HG02571 (cell line): ENCODE data around the gene ATP11A.
A peak's percentile ranks its signal among the peaks of the same experiment; 100 is the strongest.
"Not testable (repeated sequence)": the region's sequence is repeated elsewhere in the genome, so short reads cannot be mapped to it uniquely, and the experiment has no call there.

ENCODE experiments used
- ATAC-seq: cut with Tn5 transposase; IDR thresholded peaks from one replicate; pipeline ENCODE4 v1.9.1; 2021; ENCODE audit warnings: mild to moderate bottlenecking, moderate library complexity; ENCODE audit not compliant: unreplicated experiment

Gene ATP11A

DNA sequence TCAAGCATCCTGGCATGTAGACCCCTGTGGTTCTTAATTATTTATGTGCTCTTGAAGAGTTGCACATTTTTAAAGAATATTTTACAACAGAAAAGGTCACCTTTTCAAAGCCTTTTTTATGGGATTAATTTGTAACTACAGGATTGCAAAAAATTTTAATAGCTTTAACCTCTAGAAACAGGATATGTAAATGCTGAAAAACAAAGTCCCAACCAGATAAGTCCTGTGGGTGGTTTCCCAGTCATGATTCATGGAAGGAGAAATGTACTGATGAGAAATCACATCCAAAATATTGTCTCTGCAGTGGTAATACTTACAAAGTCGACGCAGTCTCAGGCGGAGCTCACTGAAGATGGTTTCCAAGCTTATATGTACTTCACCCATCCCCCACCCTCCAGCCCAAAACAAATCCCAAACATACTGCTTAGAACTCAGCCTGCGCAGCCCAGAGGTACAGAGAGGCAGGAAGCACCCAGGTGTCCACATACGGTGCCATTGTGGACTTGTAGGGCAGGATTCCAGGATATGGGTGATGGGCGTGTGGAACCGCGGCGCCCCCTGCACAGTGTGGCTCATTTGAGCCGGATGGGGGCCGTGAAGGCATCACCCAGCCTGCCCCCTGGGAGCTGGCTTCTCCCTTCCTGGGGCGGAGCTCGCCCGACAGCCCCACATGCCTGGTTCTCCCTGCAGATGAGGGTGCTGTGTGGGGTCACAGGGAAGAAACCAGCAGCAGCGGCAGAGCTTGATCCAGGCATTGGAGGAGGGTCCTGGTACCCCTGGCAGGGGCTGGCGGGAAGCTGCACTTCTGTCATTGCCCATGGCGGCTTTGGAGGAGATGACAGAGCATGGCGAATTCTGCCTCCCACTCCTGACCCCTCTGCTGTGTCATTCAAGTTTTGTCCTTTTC lies 101.2 kb downstream of the ATP11A start:
- no peak for ATAC-seq

- ATAC-seq, result no peak
These were observed 102.0 kb downstream of the ATP11A start for GRCh38 chr13:112791663-112792440.

DNA sequence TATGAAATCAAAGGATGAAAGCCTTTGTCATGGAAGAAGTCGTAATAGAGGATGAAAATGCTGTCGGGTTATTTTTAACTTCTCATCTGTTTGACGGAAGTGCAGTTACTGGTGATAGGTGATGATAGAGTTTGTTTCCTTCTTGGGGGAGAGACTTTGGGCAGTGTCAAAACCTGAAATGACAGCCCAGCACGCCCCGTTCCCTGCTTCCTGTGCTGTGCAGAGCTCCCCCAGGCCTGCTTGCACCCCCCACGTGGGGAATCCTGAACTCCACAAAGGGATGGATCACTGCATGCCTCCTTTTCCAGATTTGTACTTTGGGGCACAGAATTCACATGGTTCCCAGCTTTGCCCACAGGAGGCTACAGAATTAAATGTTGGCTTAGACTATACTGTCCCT lies 102.7 kb downstream of the ATP11A start:
- ATAC-seq, result no peak

DNA sequence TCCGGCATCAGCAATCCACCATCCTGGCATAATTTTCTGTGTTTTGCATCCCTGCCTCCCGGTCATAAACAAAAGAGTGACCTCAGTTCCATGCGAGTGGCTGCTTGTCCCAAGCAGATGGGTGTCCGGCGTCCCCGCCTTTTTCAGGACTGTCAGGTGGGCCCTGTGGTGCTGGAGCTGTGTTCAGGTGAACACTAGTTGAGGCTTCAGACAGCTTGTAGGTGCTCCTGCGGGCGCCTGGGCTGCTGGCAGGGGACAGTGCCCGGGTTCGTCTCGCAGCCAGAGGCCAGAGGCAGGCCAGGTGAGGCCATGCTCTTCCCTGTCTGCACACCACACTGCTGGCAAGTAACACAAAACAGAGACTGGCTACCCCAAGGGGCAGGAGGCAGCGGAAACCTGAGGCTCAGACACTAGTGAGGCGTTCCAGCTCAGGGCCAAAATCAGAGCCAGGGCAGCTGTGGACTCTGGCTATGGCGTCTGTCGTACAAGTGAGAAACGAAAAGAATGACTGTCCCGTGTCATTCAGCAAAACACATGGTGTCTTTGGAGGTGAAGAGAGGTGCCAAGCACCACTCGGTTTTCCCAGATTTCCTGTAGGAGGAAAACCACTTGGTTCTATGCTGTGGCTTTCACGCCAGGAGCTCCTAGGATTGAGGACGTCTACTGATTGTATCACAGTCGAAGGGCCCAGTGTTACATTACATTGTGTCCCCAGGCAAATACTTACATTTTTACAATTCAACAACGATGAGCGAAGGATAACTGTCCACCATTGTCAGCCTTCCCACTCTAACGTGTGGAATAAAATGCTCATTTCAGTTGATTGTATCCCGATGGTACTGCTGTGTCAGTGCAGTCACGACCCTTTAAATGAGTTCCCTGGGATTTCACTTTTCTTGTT lies 104.0 kb downstream of the ATP11A start:
- ATAC-seq, result no peak

GRCh38 chr13:112795277-112795676 lies 105.4 kb downstream of the ATP11A start:
- ATAC-seq, result no peak

- ATAC-seq, result no peak
These were observed 106.5 kb downstream of the ATP11A start for GRCh38 chr13:112796190-112796915.

DNA sequence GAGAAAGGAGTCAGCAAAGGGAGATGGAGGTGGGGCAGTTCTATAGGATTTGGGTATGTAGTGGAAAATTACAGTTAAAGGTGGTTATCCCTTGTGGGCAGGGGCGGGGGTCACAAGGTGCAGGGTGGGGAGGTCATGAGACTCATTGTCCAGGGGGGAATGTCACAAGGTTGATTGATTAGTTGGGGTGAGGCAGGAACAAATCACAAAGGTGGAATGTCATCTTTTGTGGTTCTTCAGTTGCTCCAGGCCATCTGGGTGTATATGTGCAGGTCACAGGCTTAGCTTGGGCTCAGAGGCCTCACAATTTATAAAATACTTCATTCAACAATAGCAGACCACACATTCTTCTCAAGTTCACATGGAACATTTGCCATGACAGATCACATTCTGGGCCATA lies 109.6 kb downstream of the ATP11A start:
- ATAC-seq, result no peak

DNA sequence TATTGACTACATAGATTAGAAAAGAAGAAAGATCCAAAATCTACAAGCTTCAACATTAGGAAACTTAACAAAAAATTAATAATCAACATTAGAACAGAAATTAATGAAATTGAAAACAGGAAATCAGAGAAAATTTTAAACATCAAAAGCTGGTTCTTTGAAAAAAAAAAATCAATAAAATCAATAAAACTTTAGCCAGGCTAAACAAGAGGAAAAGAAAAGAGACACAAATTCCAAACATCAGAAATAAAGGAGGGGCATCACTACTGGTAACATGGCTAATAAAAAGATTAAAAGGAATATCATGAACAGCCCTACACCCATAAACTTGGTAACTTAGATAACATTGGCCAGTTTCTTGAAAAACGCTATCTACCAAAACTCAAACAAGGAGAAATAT lies 110.2 kb downstream of the ATP11A start:
- ATAC-seq, result no peak

- ATAC-seq, result not testable (repeated sequence)
These were observed 111.0 kb downstream of the ATP11A start for GRCh38 chr13:112800807-112801206.

DNA sequence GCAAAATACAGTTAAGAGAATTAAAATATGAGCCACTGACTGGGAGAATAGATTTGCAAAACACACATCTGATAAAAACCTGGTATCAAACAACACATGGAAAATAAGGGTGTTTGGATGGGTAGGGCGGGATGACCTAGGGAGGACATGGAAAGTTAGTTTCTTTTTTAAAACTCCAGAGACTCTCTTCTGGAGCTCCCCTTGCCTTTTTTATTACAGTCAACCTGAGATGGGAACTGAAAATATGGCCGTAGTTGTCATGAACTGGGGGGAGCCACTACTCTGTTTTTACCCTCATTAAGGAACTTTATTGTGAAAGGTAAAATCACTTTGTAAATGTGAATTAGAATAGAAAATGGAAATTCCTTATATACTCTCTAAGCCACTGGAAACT lies 113.0 kb downstream of the ATP11A start:
- ATAC-seq, result peak; percentile 43

- ATAC-seq, result peak; percentile 71
These were observed 113.6 kb downstream of the ATP11A start for GRCh38 chr13:112803422-112803821.

DNA sequence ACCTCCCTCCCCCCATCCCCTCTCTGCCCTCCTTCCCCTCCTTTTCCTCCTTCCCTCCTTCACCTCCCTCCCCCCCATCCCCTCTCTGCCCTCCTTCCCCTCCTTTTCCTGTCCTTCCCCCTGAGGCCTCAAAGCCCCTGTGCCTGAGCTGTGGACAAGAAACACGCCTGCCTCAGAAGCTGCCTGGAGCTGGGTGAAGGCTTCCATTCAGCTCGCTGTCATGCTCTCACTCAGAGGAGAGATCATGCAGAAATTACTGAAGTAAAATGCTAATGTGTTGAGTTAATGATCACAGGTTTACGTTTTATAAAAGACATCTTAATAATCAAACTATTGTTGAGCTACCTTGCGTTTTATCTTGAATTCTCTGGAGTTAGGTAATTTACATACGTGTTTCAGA lies 114.5 kb downstream of the ATP11A start:
- no peak for ATAC-seq

DNA sequence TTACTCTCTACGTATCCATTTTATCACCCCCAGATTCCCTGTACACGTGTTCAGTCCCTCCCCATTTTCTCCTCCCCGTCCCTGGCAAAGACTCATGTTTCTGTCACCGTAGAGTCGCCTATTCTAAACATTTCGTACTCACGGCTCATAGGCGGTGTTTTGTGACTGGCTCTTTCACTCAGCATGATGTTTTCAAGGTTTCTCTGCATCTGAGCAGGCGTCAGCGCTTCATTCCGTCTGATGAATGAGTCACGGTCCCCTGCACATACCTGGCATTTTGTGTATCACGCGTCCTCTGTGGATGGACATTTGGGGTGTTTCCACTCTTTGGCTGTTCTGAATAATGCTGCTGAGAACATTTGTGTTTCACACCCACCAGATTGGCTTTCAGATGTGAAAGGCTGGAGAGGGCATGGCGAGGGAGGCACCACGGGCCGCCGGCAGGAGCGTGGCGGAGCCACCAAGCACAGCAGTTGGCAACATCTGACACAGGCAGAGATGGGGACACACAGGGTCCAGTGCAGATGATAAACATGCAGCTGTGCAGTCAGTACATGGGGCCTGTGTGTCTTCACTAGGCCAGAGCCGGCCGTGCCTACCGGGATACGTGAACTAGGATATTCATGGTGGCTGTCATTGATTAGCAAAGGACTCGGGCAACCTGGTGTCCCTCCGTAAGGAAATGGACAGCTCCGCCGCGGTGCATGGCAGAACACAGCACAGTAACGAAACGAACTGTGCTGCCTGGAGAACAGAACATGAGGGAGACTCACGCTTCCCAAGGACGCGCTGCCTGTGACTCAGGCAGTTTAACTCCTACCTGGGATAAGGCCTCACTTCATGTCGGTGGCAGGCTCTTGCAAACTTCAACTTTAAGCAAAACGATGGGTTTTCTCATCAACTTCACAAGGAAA lies 117.2 kb downstream of the ATP11A start:
- no peak for ATAC-seq

DNA sequence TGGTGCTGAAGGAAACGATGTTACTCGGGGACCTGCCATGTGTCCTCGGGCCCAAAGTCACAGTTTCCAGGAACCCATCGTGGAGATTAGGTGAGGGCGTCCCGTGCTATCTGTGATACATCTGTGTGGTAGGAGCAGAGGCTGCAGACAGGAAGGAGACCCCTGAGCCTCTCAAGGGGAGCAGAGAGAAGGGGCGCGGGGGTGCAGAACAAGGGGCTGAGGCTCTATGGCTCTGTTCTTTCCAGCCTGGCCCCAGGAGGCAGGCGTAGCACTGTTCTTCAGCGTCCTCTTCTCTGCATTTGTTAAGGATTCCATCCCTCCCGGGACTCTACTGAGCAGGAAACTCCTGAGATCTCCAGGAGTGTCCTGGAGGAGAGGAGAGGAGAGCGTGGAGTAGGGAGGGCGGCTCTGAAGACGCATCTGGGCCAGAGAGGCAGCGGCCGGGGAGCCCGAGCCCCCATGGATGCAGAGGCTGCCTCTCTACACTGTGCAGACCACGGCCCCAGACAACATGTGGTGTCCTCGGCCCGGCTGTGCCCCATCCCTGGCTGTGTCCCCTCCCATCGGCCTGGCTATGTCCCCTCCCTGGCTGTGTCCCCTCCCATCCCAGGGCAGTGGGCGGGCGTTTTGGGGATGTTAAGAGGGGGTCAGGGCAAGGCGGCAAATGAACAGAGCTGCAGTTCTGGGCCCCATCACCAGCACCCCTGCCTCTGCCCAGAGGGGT lies 118.0 kb downstream of the ATP11A start:
- ATAC-seq, result no peak

DNA sequence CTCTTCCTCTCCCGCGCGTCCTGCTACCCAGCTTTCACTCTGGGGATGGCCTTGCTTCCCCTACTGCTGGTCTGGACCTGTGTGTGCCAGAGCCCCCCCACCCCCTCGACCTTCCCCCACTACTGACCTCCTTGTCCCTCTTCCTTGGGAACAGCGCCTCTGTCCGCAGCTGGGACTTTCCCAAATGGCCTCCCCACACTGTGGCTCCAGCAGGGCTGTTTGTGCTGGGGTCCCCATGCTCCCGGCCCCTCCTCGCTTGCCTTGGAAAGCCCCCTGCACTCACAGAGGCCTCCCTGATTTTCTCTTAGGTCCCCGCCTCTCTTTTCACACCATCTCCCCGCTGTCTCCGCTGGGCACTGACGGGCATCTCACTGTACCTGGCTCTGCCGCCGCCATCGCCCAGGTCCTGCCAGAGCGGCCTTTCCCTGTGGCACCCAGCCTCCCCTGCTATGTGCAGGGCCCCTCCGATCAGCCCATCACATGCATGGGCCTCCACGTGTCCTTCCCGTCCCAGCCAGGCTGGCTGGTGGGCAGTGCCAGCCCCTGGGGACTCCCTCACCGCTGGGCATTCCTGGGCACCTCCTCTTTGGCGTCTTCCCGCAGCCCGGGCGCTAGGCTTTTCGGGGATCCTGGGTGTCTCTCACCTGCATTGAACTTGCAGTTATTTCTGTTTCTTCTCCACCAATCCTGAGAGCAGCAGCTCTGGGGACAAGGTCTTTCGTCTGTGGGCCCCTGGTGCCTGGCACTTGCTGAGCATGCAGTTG lies 118.7 kb downstream of the ATP11A start:
- ATAC-seq, result no peak

GRCh38 chr13:112809332-112810315 lies 119.8 kb downstream of the ATP11A start:
- ATAC-seq, result no peak

GRCh38 chr13:112810608-112811007 lies 120.8 kb downstream of the ATP11A start:
- ATAC-seq, result no peak
